Natural killer cell (primary cell): ENCODE data around the gene LINC00305. TPM values are rescaled to one million over a fixed set of nuclear protein-coding genes. Genes with fewer than 3 reads are reported as not detected.

ENCODE experiments used
- ATAC-seq, 3 donors: fragments of 150-1000 bp in 2 of 3; fragments of 200-7000 bp in 1 of 3; cut with Tn5 transposase; 1 replicate in 1 of 3; 2 replicates in 2 of 3; pipeline ENCODE4 v1.10.0; 2021; ENCODE audit warnings: mild to moderate bottlenecking in 2 of 3, moderate library complexity in 2 of 3
- DNase-seq, 2 donors: peaks; one replicate each; pipeline versions ENCODE4 v3.0.0 to v3.0.0-alpha.2; 2013 to 2021; ENCODE audit warnings: mixed read lengths in 1 of 2
- H3K27ac ChIP-seq: one replicate; pipeline ENCODE4 v1.5.1; 2013; ENCODE audit warnings: mild to moderate bottlenecking, low read length
- H3K27me3 ChIP-seq: one replicate; pipeline ENCODE4 v1.6.1; 2013; ENCODE audit warnings: low read length; ENCODE audit not compliant: control insufficient read depth, insufficient read depth
- H3K36me3 ChIP-seq: one replicate; pipeline ENCODE4 v1.6.1; 2013; ENCODE audit warnings: low read length; ENCODE audit not compliant: control insufficient read depth, insufficient read depth
- H3K4me1 ChIP-seq: one replicate; pipeline ENCODE4 v1.6.1; 2013; ENCODE audit warnings: low read length; ENCODE audit not compliant: control insufficient read depth, insufficient read depth
- H3K4me3 ChIP-seq: one replicate; pipeline ENCODE4 v1.5.1; 2013; ENCODE audit warnings: low read length
- H3K9me3 ChIP-seq: one replicate; pipeline ENCODE4 v1.6.1; 2013; ENCODE audit warnings: low read length; ENCODE audit not compliant: control insufficient read depth, insufficient read depth
- H3K27ac Mint-ChIP-seq, 2 donors: one replicate each; pipeline ENCODE4 v1.8.0; 2022; ENCODE audit warnings: mild to moderate bottlenecking in 2 of 2, mixed read lengths in 2 of 2, moderate library complexity in 1 of 2
- H3K27me3 Mint-ChIP-seq, 2 donors: one replicate each; pipeline ENCODE4 v1.8.0; 2022; ENCODE audit warnings: low read depth in 2 of 2, mixed read lengths in 2 of 2
- H3K36me3 Mint-ChIP-seq: one replicate; pipeline ENCODE4 v1.8.0; 2022; ENCODE audit warnings: mixed read lengths
- H3K4me1 Mint-ChIP-seq, 2 donors: one replicate each; pipeline ENCODE4 v1.8.0; 2022; ENCODE audit warnings: mixed read lengths in 2 of 2
- H3K4me3 Mint-ChIP-seq: one replicate; pipeline ENCODE4 v1.8.0; 2022; ENCODE audit warnings: mild to moderate bottlenecking, moderate library complexity, mixed read lengths
- H3K9me3 Mint-ChIP-seq, 2 donors: one replicate each; pipeline ENCODE4 v1.8.0; 2022; ENCODE audit warnings: mixed read lengths in 2 of 2
- CTCF ChIP-seq: fragments of 200-600 bp; IDR thresholded peaks from one replicate; pipeline ENCODE4 v1.8.0; 2022; ENCODE audit warnings: antibody characterized with exemption
- WGBS: methylation state at CpG from one replicate; pipeline ENCODE4 v1.1.7; 2013; ENCODE audit warnings: missing lambda C conversion rate; ENCODE audit not compliant: insufficient coverage; 5-methylcytosine and 5-hydroxymethylcytosine counted together
- intact Hi-C: fragments of 100-400 bp; cut with micrococcal nuclease; formaldehyde crosslinking; loops from one replicate; pipeline ENCODE4 v1.14.2; 2022
- total RNA-seq, 4 donors: library from RNA; stranded (reverse); fragments of 120-200 nt in 1 of 4; gene quantifications; one replicate each; pipeline versions ENCODE4 v1.2.3 to v1.2.4, GENCODE V29; 2013 to 2022

LINC00305 gene
- total RNA-seq, 3 donors from 2014 or later (not counting 1 experiment from before 2014, with no cell fraction given) = not detected

DNA sequence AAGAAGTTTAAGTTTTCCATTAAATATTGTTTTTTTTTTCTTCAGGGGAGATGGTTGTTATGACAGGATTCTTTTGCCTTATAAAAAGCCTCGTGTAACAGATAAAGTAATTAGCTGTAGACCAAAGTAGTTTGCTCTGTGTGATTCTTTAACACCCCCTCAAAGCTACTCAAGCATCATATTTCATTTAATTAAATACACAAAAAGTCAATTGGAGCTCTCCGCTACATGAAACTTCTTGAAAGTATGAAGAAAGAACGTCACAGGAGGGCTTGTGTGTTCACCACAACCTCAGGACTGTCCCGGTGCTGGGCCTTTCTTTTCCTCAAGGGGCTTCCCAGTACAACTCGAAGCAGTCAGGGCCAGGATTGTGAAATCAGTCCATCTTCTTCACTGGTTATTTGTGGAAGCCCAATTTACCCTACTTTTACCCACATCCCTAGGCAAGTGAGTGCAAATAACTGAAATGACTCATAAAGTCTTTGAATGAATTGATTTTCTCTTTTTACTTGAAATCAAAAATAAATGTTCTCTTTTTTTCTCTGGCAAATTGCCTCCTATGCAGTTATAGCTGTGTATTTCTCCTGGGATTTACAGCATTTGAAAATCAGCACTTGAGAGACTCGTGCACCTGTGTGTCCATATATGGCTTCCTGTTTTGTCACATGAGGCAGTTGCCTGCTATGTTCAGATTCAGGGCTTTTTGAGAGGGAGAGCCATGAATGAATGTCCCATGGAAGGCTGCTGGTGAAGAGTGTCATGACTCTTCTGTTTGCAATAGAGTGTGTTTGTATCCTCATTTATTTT, 48.6 kb downstream of the LINC00305 start:
- Mint-ChIP-seq H3K27me3 (peaks cover 0 to under 1% of the 10 kb centered on the region in 2 donors), H3K9me3 (no peaks in the 10 kb centered on the region), H3K4me1 (no peaks in the 10 kb centered on the region), H3K4me3 (no peak overlapping the region), H3K27ac (no peak overlapping the region), H3K36me3 (no peaks in the 10 kb centered on the region)
- DNase-seq (no peak), ATAC-seq (no peak)
- no peaks in the 10 kb centered on the region for H3K36me3 ChIP-seq
- no peaks in the 10 kb centered on the region for H3K27me3 ChIP-seq
- no peaks in the 10 kb centered on the region for H3K4me1 ChIP-seq
- intact Hi-C loops = loop anchor here (2.0 kb wide), 1 partner anchor 22 kb away; no protein-coding TSS in a partner anchor
- H3K27ac ChIP-seq = no peak overlapping the region
- TF ChIP-seq CTCF = no peak
- no peak overlapping the region for H3K4me3 ChIP-seq
- 56% methylated on average over 5 of the region's 6 CpGs for WGBS
- H3K9me3 ChIP-seq = no peaks in the 10 kb centered on the region

- Histone ChIP-seq H3K4me1 (no peaks in the 10 kb centered on the region), H3K27me3 (no peaks in the 10 kb centered on the region), H3K4me3 (no peak overlapping the region), H3K9me3 (no peaks in the 10 kb centered on the region), H3K27ac (no peak overlapping the region), H3K36me3 (no peaks in the 10 kb centered on the region)
- no peak for TF ChIP-seq CTCF
- no peaks in the 10 kb centered on the region for H3K9me3 Mint-ChIP-seq
- intact Hi-C loops = no loop called here
- ATAC-seq = no peak
- WGBS = 85% methylated on average over 3 of the region's 3 CpGs
- no peaks in the 10 kb centered on the region for H3K36me3 Mint-ChIP-seq
- no peaks in the 10 kb centered on the region for H3K4me1 Mint-ChIP-seq
- no peak overlapping the region for H3K27ac Mint-ChIP-seq
- no peak overlapping the region for H3K4me3 Mint-ChIP-seq
- H3K27me3 Mint-ChIP-seq = peaks cover 0 to 6% of the 10 kb centered on the region in 2 donors
- DNase-seq = no peak
Measured at GRCh38 chr18:64099244-64099643, 49.6 kb downstream of the LINC00305 start.

GRCh38 chr18:64097497-64097896, 51.4 kb downstream of the LINC00305 start:
- 40% methylated on average over 1 of the region's 3 CpGs for WGBS
- no peak for TF ChIP-seq CTCF
- intact Hi-C loops = no loop called here

More at GRCh38 chr18:64097497-64097896, 51.4 kb downstream of the LINC00305 start:
- ATAC-seq (no peak), DNase-seq (no peak)
- H3K4me3 Mint-ChIP-seq = no peak overlapping the region
- no peaks in the 10 kb centered on the region for H3K36me3 Mint-ChIP-seq
- Histone ChIP-seq H3K4me1 (no peaks in the 10 kb centered on the region), H3K9me3 (no peaks in the 10 kb centered on the region), H3K27me3 (no peaks in the 10 kb centered on the region), H3K27ac (no peak overlapping the region), H3K4me3 (no peak overlapping the region), H3K36me3 (no peaks in the 10 kb centered on the region)
- no peaks in the 10 kb centered on the region for H3K4me1 Mint-ChIP-seq
- H3K9me3 Mint-ChIP-seq = no peaks in the 10 kb centered on the region
- no peak overlapping the region for H3K27ac Mint-ChIP-seq
- peaks cover 0 to 10% of the 10 kb centered on the region in 2 donors for H3K27me3 Mint-ChIP-seq
